Measurements from ENCODE around the gene CCL1. TPM values are rescaled to one million over a fixed set of nuclear protein-coding genes. Genes with fewer than 3 reads are reported as not detected.

Gene CCL1
- total and polyA plus RNA-seq, 9 of the 15 experiments (the other 6 are each of a cell fraction or from before 2014, with no cell fraction given): 0.45 TPM; not detected in 8

DNA sequence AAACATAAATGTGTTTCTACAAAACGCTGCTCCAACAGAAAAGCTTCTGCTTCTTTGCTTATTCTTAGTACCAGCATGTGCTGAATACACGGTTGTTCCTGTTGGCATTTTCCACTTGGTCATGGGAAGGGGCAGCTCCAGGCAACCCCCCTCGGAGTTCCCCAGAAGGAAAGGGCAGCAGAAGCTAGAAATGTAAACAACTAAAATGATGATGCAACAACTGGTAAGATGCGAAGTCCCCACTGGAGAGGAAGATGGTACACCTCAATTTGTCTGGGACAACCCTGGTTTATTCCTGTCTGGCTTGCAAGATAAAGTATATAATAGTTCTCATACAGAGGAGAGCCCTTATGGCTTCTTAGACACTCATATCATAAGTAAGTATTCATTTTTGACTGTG is 16.0 kb downstream of the CCL1 start (continued):
- TF ChIP-seq, protein P1, sequence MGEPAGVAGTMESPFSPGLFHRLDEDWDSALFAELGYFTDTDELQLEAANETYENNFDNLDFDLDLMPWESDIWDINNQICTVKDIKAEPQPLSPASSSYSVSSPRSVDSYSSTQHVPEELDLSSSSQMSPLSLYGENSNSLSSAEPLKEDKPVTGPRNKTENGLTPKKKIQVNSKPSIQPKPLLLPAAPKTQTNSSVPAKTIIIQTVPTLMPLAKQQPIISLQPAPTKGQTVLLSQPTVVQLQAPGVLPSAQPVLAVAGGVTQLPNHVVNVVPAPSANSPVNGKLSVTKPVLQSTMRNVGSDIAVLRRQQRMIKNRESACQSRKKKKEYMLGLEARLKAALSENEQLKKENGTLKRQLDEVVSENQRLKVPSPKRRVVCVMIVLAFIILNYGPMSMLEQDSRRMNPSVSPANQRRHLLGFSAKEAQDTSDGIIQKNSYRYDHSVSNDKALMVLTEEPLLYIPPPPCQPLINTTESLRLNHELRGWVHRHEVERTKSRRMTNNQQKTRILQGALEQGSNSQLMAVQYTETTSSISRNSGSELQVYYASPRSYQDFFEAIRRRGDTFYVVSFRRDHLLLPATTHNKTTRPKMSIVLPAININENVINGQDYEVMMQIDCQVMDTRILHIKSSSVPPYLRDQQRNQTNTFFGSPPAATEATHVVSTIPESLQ (CRISPR knock-in tag; IDR thresholded peaks at IDR 0.05): no peak
- TF ChIP-seq PCBP1 (IDR thresholded peaks at IDR 0.05; ENCODE audit: low read depth, low read length, poor library complexity, severe bottlenecking) (no peak), KAT7 (CRISPR knock-in tag; IDR thresholded peaks at IDR 0.05; ENCODE audit: borderline replicate concordance) (no peak), ZNF3 (CRISPR knock-in tag; IDR thresholded peaks at IDR 0.05) (no peak), ZFP36 (IDR thresholded peaks at IDR 0.05; ENCODE audit: low read depth, low read length, partially characterized antibody) (peak; percentile 12), HDAC8 (tag; IDR thresholded peaks at IDR 0.05) (no peak), ZNF76 (CRISPR knock-in tag; IDR thresholded peaks at IDR 0.05; ENCODE audit: borderline replicate concordance) (no peak), NFE2 (IDR thresholded peaks at IDR 0.05; ENCODE audit: low read depth) (no peak), L3MBTL2 (IDR thresholded peaks at IDR 0.05) (peak; percentile 40), FOXM1 (IDR thresholded peaks at IDR 0.05; ENCODE audit: low read depth) (no peak), FOXM1 (CRISPR knock-in tag; IDR thresholded peaks at IDR 0.05; ENCODE audit: low read depth) (no peak), XRCC4 (IDR thresholded peaks at IDR 0.05; ENCODE audit: extremely low read depth, insufficient read depth, insufficient read length) (no peak), COPS2 (conservative IDR thresholded peaks at IDR 0.05) (no peak), ETV6 (IDR thresholded peaks at IDR 0.05; ENCODE audit: borderline replicate concordance in 1 of 2, low read depth in 2 of 2, low read length in 1 of 2) (no peak), ETV6 (CRISPR knock-in tag; IDR thresholded peaks at IDR 0.05; ENCODE audit: borderline replicate concordance) (no peak), DNMT1 (IDR thresholded peaks at IDR 0.05) (no peak), ZNF551 (CRISPR knock-in tag; IDR thresholded peaks at IDR 0.05) (no peak), EP400 (IDR thresholded peaks at IDR 0.05) (no peak; the same call in 1 of the 2 replicates), TEAD2 (tag; IDR thresholded peaks at IDR 0.05) (no peak), HIVEP1 (CRISPR knock-in tag; IDR thresholded peaks at IDR 0.05) (peak; percentile 76; the same call in 1 of the 2 replicates), CAMTA2 (CRISPR knock-in tag; conservative IDR thresholded peaks at IDR 0.05) (no peak), MXI1 (IDR thresholded peaks at IDR 0.05; ENCODE audit: low read depth, low read length) (no peak), RBFOX2 (IDR thresholded peaks at IDR 0.05; ENCODE audit: low read depth, low read length) (0 out of 2 replicates have a peak, but pooled peaks have one; percentile 25), KHSRP (IDR thresholded peaks at IDR 0.05) (no peak)
- TF ChIP-seq, protein P2, sequence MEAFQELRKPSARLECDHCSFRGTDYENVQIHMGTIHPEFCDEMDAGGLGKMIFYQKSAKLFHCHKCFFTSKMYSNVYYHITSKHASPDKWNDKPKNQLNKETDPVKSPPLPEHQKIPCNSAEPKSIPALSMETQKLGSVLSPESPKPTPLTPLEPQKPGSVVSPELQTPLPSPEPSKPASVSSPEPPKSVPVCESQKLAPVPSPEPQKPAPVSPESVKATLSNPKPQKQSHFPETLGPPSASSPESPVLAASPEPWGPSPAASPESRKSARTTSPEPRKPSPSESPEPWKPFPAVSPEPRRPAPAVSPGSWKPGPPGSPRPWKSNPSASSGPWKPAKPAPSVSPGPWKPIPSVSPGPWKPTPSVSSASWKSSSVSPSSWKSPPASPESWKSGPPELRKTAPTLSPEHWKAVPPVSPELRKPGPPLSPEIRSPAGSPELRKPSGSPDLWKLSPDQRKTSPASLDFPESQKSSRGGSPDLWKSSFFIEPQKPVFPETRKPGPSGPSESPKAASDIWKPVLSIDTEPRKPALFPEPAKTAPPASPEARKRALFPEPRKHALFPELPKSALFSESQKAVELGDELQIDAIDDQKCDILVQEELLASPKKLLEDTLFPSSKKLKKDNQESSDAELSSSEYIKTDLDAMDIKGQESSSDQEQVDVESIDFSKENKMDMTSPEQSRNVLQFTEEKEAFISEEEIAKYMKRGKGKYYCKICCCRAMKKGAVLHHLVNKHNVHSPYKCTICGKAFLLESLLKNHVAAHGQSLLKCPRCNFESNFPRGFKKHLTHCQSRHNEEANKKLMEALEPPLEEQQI (IDR thresholded peaks at IDR 0.05): no peak
- TF ChIP-seq, protein P3, sequence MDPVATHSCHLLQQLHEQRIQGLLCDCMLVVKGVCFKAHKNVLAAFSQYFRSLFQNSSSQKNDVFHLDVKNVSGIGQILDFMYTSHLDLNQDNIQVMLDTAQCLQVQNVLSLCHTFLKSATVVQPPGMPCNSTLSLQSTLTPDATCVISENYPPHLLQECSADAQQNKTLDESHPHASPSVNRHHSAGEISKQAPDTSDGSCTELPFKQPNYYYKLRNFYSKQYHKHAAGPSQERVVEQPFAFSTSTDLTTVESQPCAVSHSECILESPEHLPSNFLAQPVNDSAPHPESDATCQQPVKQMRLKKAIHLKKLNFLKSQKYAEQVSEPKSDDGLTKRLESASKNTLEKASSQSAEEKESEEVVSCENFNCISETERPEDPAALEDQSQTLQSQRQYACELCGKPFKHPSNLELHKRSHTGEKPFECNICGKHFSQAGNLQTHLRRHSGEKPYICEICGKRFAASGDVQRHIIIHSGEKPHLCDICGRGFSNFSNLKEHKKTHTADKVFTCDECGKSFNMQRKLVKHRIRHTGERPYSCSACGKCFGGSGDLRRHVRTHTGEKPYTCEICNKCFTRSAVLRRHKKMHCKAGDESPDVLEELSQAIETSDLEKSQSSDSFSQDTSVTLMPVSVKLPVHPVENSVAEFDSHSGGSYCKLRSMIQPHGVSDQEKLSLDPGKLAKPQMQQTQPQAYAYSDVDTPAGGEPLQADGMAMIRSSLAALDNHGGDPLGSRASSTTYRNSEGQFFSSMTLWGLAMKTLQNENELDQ (CRISPR knock-in tag; IDR thresholded peaks at IDR 0.05; ENCODE audit: borderline replicate concordance): no peak

Measured in K562 (cell line).